AG04449 (cell line): ENCODE measurements around the gene SPTBN1.
"Not testable (repeated sequence)": the region's sequence is repeated elsewhere in the genome, so short reads cannot be mapped to it uniquely, and the experiment has no call there.

Experiments used
- CTCF ChIA-PET: fragments of 350-600 bp; formaldehyde crosslinking; extraction: SDS; loops from one replicate; lab custom pipeline; 2021; ENCODE audit warnings: antibody characterized with exemption; lab: Yijun Ruan, JAX
- POLR2A ChIA-PET: fragments of 400-600, 350-600 bp; formaldehyde crosslinking; extraction: SDS; loops from one replicate; lab custom pipeline; 2020; ENCODE audit warnings: antibody characterized with exemption, inconsistent platforms; lab: Yijun Ruan, JAX
- DNase-seq: peaks from one replicate; pipeline ENCODE4 v3.0.0-alpha.2; 2010; ENCODE audit warnings: low read depth, low spot score
- H3K4me3 ChIP-seq: 2 replicates; pipeline ENCODE4 v1.5.1; 2011; ENCODE audit warnings: low read depth, mild to moderate bottlenecking, control low read depth, low read length
- CTCF ChIP-seq: IDR thresholded peaks from one replicate; pipeline ENCODE4 v1.5.1; 2011; ENCODE audit warnings: mild to moderate bottlenecking, moderate library complexity, low read length, control low read depth, inconsistent platforms; ENCODE audit not compliant: insufficient read depth; ENCODE audit errors: missing control alignments

SPTBN1 gene

GRCh38 chr2:54510916-54511315 is 54.8 kb downstream of the SPTBN1 start:
- no peak overlapping the region for H3K4me3 ChIP-seq
- ChIA-PET POLR2A (no interaction called here), CTCF (interaction anchor here (1.7 to 2.1 kb wide), 2 partner anchors 13 to 29 kb away, joined by 4 to 6 read pairs; no protein-coding TSS in a partner anchor)
- DNase-seq, result no peak
- no peak for TF ChIP-seq CTCF

- no peak overlapping the region for H3K4me3 ChIP-seq
- CTCF ChIA-PET, result interaction anchor here (0.6 to 2.7 kb wide), 5 partner anchors 10 to 192 kb away, joined by 3 to 10 read pairs (median 5); no protein-coding TSS in a partner anchor
- no peak for TF ChIP-seq CTCF
- POLR2A ChIA-PET, result no interaction called here
- no peak for DNase-seq
Measured at GRCh38 chr2:54512183-54512582, 56.1 kb downstream of the SPTBN1 start.

GRCh38 chr2:54512663-54513362 is 56.7 kb downstream of the SPTBN1 start:
- no peak for TF ChIP-seq CTCF
- no peak overlapping the region for H3K4me3 ChIP-seq
- CTCF ChIA-PET, result interaction anchor here (0.6 to 2.7 kb wide), 4 partner anchors 10 to 192 kb away, joined by 3 to 10 read pairs (median 4); no protein-coding TSS in a partner anchor
- no peak for DNase-seq
- POLR2A ChIA-PET, result interaction anchor here (0.6 kb wide), 1 partner anchor 414 kb away, joined by 3 read pairs; no protein-coding TSS in a partner anchor

- POLR2A ChIA-PET, result interaction anchor here (0.6 kb wide), 1 partner anchor 414 kb away, joined by 3 read pairs; no protein-coding TSS in a partner anchor
- CTCF ChIA-PET, result interaction anchor here (2.7 kb wide), 1 partner anchor 11 kb away, joined by 10 read pairs; no protein-coding TSS in a partner anchor
- no peak for DNase-seq
- H3K4me3 ChIP-seq, result no peak overlapping the region
- TF ChIP-seq CTCF, result no peak
Measured at GRCh38 chr2:54513363-54513715, 57.2 kb downstream of the SPTBN1 start.

- DNase-seq, result no peak
- POLR2A ChIA-PET, result no interaction called here
- no peak overlapping the region for H3K4me3 ChIP-seq
- CTCF ChIA-PET, result interaction anchor here (0.8 kb wide), 2 partner anchors 10 to 21 kb away, joined by 3 read pairs; no protein-coding TSS in a partner anchor
- no peak for TF ChIP-seq CTCF
Measured at GRCh38 chr2:54514822-54515569, 58.9 kb downstream of the SPTBN1 start.

GRCh38 chr2:54516842-54517241 is 60.7 kb downstream of the SPTBN1 start:
- TF ChIP-seq CTCF, result no peak
- CTCF ChIA-PET, result no interaction called here
- H3K4me3 ChIP-seq, result no peak overlapping the region
- POLR2A ChIA-PET, result no interaction called here
- no peak for DNase-seq

- H3K4me3 ChIP-seq, POLR2A ChIA-PET, DNase-seq: not testable (repeated sequence)
Measured at GRCh38 chr2:54518016-54518415, 61.9 kb downstream of the SPTBN1 start.

More at GRCh38 chr2:54518016-54518415, 61.9 kb downstream of the SPTBN1 start:
- CTCF ChIA-PET, result interaction anchor here (0.7 kb wide), 1 partner anchor 14 kb away, joined by 3 read pairs; no protein-coding TSS in a partner anchor
